DND-41 (cell line): Measurements from ENCODE around the gene STK24.

Experiments
- ATAC-seq: fragments of 200-7000 bp; cut with Tn5 transposase; 3 replicates; pipeline ENCODE4 v1.9.1; 2021; ENCODE audit warnings: low read depth; ENCODE audit not compliant: insufficient read depth
- DNase-seq: peaks from one replicate; pipeline ENCODE4 v3.0.0-alpha.2; 2020
- H2AFZ ChIP-seq: 2 replicates; pipeline ENCODE4 v1.6.0; 2012; ENCODE audit warnings: low read depth, low read length
- H3K27ac ChIP-seq: 2 replicates; pipeline ENCODE4 v1.5.1; 2012; ENCODE audit warnings: low read length, inconsistent platforms
- H3K27me3 ChIP-seq: fragments of 200-600 bp; sonication (generic); 2 replicates; pipeline ENCODE4 v1.6.0; 2012; ENCODE audit warnings: low read length, mild to moderate bottlenecking, inconsistent platforms; ENCODE audit not compliant: insufficient read depth, poor library complexity
- H3K36me3 ChIP-seq: 2 replicates; pipeline ENCODE4 v1.5.1; 2012; ENCODE audit warnings: low read length, inconsistent platforms; ENCODE audit not compliant: insufficient read depth
- H3K4me1 ChIP-seq: 2 replicates; pipeline ENCODE4 v1.5.1; 2012; ENCODE audit warnings: mild to moderate bottlenecking, low read length; ENCODE audit not compliant: insufficient read depth
- H3K4me2 ChIP-seq: 2 replicates; pipeline ENCODE4 v1.6.0; 2012; ENCODE audit warnings: mild to moderate bottlenecking, moderate library complexity, low read length, inconsistent platforms; ENCODE audit not compliant: insufficient read depth
- H3K4me3 ChIP-seq, 2 experiments: fragments of 200-600 bp in 1 of 2; shearing (Covaris generic) in 1 of 2; 2 replicates each; pipeline ENCODE4 v1.5.1; 2012 to 2016; ENCODE audit warnings: inconsistent platforms in 2 of 2, low read length in 2 of 2, mild to moderate bottlenecking in 2 of 2, low read depth in 1 of 2, moderate library complexity in 1 of 2
- H3K79me2 ChIP-seq: 2 replicates; pipeline ENCODE4 v1.6.0; 2012; ENCODE audit warnings: low read length, inconsistent platforms; ENCODE audit not compliant: insufficient read depth
- H3K9ac ChIP-seq: 2 replicates; pipeline ENCODE4 v1.6.0; 2012; ENCODE audit warnings: low read depth, mild to moderate bottlenecking, inconsistent platforms, low read length, moderate library complexity
- H3K9me3 ChIP-seq: 2 replicates; pipeline ENCODE4 v1.5.1; 2012; ENCODE audit warnings: low read length, moderate library complexity, mild to moderate bottlenecking, inconsistent platforms; ENCODE audit not compliant: insufficient read depth, severe bottlenecking
- H4K20me1 ChIP-seq: 2 replicates; pipeline ENCODE4 v1.6.0; 2012; ENCODE audit warnings: low read length; ENCODE audit not compliant: insufficient read depth
- EZH2 ChIP-seq: IDR thresholded peaks from 3 replicates; pipeline ENCODE4 v1.6.1; 2012; ENCODE audit warnings: borderline replicate concordance, low read depth, mild to moderate bottlenecking, moderate library complexity, low read length, inconsistent platforms; ENCODE audit not compliant: severe bottlenecking
- TF ChIP-seq, protein P1 (sequence below): IDR thresholded peaks from 2 replicates; pipeline ENCODE4 v1.5.1; 2012; ENCODE audit warnings: borderline replicate concordance, low read length, moderate library complexity, mild to moderate bottlenecking; ENCODE audit not compliant: poor library complexity, severe bottlenecking; ENCODE audit errors: extremely low read depth

The STK24 gene

DNA sequence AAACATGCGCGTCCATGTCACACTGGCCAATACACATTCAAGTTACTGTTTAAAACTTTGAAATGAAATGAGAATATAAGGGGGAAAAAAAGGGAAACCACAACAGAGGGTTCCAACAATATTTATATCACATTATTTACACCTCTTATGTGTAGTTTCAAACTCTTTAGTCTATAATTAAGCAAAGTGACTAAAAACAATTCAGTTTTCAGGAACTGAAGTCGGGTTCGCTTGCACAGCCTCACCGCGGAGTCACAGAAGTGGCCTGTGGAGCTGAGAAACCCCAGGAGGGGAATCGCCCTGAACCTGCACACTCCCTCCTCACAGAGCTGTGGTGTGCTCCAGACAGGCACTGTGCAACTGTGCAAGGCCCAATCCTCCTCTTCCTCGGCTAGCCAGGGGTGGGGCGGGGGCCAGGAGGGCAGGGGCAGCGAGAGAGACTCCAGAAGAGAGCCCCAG is 75.9 kb downstream of the STK24 start:
- Histone ChIP-seq H3K79me2 (peaks cover 99% of the 10 kb centered on the region), H4K20me1 (peaks cover 88% of the 10 kb centered on the region), H3K9me3 (no peaks in the 10 kb centered on the region), H3K4me3 (no peak overlapping the region), H3K4me1 (no peaks in the 10 kb centered on the region), H3K4me2 (no peak overlapping the region), H3K27me3 (no peaks in the 10 kb centered on the region), H3K27ac (no peak overlapping the region), H2AFZ (no peak overlapping the region), H3K9ac (no peak overlapping the region), H3K36me3 (peaks cover 37% of the 10 kb centered on the region)
- ATAC-seq (no peak), DNase-seq (no peak)
- TF ChIP-seq, protein P1, sequence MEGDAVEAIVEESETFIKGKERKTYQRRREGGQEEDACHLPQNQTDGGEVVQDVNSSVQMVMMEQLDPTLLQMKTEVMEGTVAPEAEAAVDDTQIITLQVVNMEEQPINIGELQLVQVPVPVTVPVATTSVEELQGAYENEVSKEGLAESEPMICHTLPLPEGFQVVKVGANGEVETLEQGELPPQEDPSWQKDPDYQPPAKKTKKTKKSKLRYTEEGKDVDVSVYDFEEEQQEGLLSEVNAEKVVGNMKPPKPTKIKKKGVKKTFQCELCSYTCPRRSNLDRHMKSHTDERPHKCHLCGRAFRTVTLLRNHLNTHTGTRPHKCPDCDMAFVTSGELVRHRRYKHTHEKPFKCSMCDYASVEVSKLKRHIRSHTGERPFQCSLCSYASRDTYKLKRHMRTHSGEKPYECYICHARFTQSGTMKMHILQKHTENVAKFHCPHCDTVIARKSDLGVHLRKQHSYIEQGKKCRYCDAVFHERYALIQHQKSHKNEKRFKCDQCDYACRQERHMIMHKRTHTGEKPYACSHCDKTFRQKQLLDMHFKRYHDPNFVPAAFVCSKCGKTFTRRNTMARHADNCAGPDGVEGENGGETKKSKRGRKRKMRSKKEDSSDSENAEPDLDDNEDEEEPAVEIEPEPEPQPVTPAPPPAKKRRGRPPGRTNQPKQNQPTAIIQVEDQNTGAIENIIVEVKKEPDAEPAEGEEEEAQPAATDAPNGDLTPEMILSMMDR, result no peak
- TF ChIP-seq EZH2, result no peak

DNA sequence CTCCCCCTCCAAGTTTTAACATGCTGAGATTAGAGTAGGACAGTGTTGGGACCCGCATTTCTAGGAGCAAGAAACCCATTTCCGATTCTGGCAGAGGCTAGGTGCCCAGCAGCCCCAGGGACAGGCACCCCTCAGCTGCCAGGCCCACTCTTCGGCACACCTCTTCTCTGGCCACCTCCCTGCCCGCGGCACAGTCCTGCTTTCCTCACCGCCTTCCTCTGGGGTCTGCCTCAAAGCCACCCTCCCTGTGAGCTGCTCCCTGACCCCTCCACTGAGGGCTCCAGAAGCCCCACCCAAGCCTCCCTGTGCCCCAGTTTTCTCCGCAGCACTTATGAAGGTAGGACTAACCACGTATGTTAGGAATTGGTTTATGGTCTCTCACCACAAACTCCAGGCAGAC is 79.9 kb downstream of the STK24 start:
- no peaks in the 10 kb centered on the region for H3K27me3 ChIP-seq
- no peak overlapping the region for H3K4me3 ChIP-seq
- TF ChIP-seq EZH2, result no peak
- TF ChIP-seq, protein P1, result no peak
- no peak for DNase-seq
- H3K27ac ChIP-seq, result no peak overlapping the region
- no peak overlapping the region for H2AFZ ChIP-seq
- no peak for ATAC-seq
- H3K9me3 ChIP-seq, result no peaks in the 10 kb centered on the region
- no peak overlapping the region for H3K4me2 ChIP-seq
- H4K20me1 ChIP-seq, result peaks cover 79% of the 10 kb centered on the region
- peaks cover 22% of the 10 kb centered on the region for H3K36me3 ChIP-seq
- H3K79me2 ChIP-seq, result peaks cover 93% of the 10 kb centered on the region
- H3K4me1 ChIP-seq, result no peaks in the 10 kb centered on the region
- no peak overlapping the region for H3K9ac ChIP-seq

DNA sequence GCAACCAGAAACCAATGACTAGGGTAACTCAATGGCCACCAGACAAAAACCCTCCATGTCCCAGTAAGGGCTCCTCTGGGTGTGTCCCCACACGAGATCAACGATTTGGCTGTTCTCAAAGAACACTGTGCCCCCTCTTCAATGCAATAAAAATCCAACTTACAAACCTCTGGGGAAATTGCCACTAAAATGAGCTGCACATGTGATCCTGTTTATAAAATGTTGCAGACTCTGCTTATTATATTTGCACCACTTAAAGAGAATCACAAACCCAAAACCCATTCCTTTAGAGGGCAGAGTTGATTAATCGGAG is 80.5 kb downstream of the STK24 start:
- DNase-seq (no peak), ATAC-seq (no peak)
- no peaks in the 10 kb centered on the region for H3K4me1 ChIP-seq
- H3K9me3 ChIP-seq, result no peaks in the 10 kb centered on the region
- H2AFZ ChIP-seq, result no peak overlapping the region
- no peak overlapping the region for H3K4me3 ChIP-seq
- peaks cover 22% of the 10 kb centered on the region for H3K36me3 ChIP-seq
- H3K4me2 ChIP-seq, result no peak overlapping the region
- no peaks in the 10 kb centered on the region for H3K27me3 ChIP-seq
- H3K9ac ChIP-seq, result no peak overlapping the region
- TF ChIP-seq, protein P1, result no peak
- TF ChIP-seq EZH2, result no peak
- no peak overlapping the region for H3K27ac ChIP-seq
- peaks cover 77% of the 10 kb centered on the region for H4K20me1 ChIP-seq
- H3K79me2 ChIP-seq, result peaks cover 93% of the 10 kb centered on the region
